Stomach (tissue), 4 donors: ENCODE data around the gene PGLYRP2.

Experiments
- POLR2A ChIP-seq, 4 donors: fragments of 450-650 bp; IDR thresholded peaks; one replicate each; pipeline ENCODE4 v1.6.1; 2016; ENCODE audit warnings: antibody characterized with exemption in 4 of 4, control low read depth in 2 of 4, mild to moderate bottlenecking in 1 of 4, moderate library complexity in 1 of 4
- POLR2AphosphoS5 ChIP-seq, 3 donors: sonication (generic); formaldehyde crosslinking; IDR thresholded peaks; one replicate each; pipeline ENCODE4 v1.6.1; 2016; ENCODE audit warnings: antibody characterized with exemption in 3 of 3
- TF ChIP-seq, protein P1 (sequence below), 7 experiments: fragments of 450-650 bp in 4 of 7; fragments of 200-600 bp in 3 of 7; sonication (generic) in 3 of 7; IDR thresholded peaks; one replicate each; pipeline ENCODE4 v1.5.1; 2016 to 2019; ENCODE audit warnings: antibody characterized with exemption in 7 of 7, control low read depth in 2 of 7, mild to moderate bottlenecking in 1 of 7

DNA sequence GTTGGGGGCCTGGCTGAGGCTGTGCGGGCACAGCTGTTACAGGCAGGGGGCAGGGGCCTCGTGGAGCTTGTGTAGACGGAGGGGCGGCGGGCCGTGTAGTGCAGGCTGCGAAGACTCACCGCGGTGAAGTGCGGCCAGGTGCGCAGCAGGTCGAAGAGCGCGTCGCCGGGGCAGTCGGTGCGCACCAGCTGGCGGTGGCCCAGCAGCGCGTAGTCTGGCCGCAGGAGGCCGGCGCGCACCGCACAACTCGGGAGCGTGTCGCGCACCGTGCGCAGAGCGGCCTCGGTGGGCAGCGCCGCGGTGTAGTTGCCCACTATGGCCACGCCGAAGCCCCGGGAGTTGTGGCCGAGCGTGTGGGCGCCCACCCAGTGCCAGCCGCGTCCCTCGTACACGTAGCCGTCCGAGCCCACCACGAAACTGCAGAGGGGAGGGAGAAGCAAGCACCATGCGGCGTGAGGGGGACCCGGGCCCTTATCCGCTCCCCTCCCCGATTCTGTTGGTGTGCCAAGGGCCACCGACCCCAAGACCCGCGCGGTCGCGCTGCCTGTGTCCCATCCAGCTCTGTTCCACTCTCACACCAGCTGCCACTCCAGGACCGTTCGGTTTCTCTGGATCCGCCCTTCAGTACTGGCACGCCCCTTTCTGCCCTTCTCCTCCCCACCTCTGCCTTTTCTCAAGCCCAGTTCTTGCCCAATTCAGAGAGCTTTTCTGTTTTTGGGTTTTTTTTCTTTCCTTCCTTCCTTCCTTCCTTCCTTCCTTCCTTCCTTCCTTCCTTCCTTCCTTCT is 9.6 kb downstream of the PGLYRP2 start:
- TF ChIP-seq POLR2AphosphoS5 (IDR thresholded peaks at IDR 0.05) (no peak), POLR2A (IDR thresholded peaks at IDR 0.05) (no peak)
- TF ChIP-seq, protein P1, sequence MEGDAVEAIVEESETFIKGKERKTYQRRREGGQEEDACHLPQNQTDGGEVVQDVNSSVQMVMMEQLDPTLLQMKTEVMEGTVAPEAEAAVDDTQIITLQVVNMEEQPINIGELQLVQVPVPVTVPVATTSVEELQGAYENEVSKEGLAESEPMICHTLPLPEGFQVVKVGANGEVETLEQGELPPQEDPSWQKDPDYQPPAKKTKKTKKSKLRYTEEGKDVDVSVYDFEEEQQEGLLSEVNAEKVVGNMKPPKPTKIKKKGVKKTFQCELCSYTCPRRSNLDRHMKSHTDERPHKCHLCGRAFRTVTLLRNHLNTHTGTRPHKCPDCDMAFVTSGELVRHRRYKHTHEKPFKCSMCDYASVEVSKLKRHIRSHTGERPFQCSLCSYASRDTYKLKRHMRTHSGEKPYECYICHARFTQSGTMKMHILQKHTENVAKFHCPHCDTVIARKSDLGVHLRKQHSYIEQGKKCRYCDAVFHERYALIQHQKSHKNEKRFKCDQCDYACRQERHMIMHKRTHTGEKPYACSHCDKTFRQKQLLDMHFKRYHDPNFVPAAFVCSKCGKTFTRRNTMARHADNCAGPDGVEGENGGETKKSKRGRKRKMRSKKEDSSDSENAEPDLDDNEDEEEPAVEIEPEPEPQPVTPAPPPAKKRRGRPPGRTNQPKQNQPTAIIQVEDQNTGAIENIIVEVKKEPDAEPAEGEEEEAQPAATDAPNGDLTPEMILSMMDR (IDR thresholded peaks at IDR 0.05): no peak
